SH-SY5Y (cell line): ENCODE results near the gene CAMTA1.

Experiments
- GATA2 ChIP-seq: IDR thresholded peaks from 2 replicates; pipeline ENCODE4 v1.6.1; 2011; ENCODE audit warnings: mild to moderate bottlenecking, low read depth, low read length
- GATA3 ChIP-seq: IDR thresholded peaks from 2 replicates; pipeline ENCODE4 v1.6.1; 2011; ENCODE audit warnings: low read depth, mild to moderate bottlenecking, low read length, moderate library complexity

Gene CAMTA1

GRCh38 chr1:6790146-6790545 is 4.9 kb downstream of the CAMTA1 start:
- TF ChIP-seq GATA3 (no peak), GATA2 (no peak)

GRCh38 chr1:6794164-6794563 is 8.9 kb downstream of the CAMTA1 start:
- TF ChIP-seq GATA3 (peak; percentile 59), GATA2 (no peak)

GRCh38 chr1:6795203-6795602 is 9.9 kb downstream of the CAMTA1 start:
- TF ChIP-seq GATA3 (no peak), GATA2 (no peak)

- no peak; the same call in 1 of the 2 replicates for TF ChIP-seq GATA3
- TF ChIP-seq GATA2 = no peak
Observed at GRCh38 chr1:6795661-6796060, 10.4 kb downstream of the CAMTA1 start.

- TF ChIP-seq GATA3 (peak; percentile 7; the same call in 1 of the 2 replicates), GATA2 (no peak)
Observed at GRCh38 chr1:6796095-6796494, 10.8 kb downstream of the CAMTA1 start.

GRCh38 chr1:6799499-6799898 is 14.2 kb downstream of the CAMTA1 start:
- TF ChIP-seq GATA3 (no peak), GATA2 (no peak)

GRCh38 chr1:6800745-6801144 is 15.5 kb downstream of the CAMTA1 start:
- no peak for TF ChIP-seq GATA3
- no peak for TF ChIP-seq GATA2

GRCh38 chr1:6801199-6801598 is 15.9 kb downstream of the CAMTA1 start:
- TF ChIP-seq GATA3 (no peak), GATA2 (no peak)

GRCh38 chr1:6801966-6802365 is 16.7 kb downstream of the CAMTA1 start:
- no peak for TF ChIP-seq GATA3
- TF ChIP-seq GATA2 = no peak

- TF ChIP-seq GATA3 = no peak
- no peak for TF ChIP-seq GATA2
Observed at GRCh38 chr1:6802454-6802853, 17.2 kb downstream of the CAMTA1 start.

- no peak for TF ChIP-seq GATA3
- TF ChIP-seq GATA2 = no peak
Observed at GRCh38 chr1:6802893-6803292, 17.6 kb downstream of the CAMTA1 start.

- TF ChIP-seq GATA2 (no peak), GATA3 (no peak)
Observed at GRCh38 chr1:6803357-6803756, 18.1 kb downstream of the CAMTA1 start.

- TF ChIP-seq GATA2 (no peak), GATA3 (no peak)
Observed at GRCh38 chr1:6805004-6805416, 19.8 kb downstream of the CAMTA1 start.

- TF ChIP-seq GATA3 = no peak
- no peak for TF ChIP-seq GATA2
Observed at GRCh38 chr1:6807782-6808181, 22.5 kb downstream of the CAMTA1 start.

GRCh38 chr1:6809461-6809860 is 24.2 kb downstream of the CAMTA1 start:
- TF ChIP-seq GATA2 (no peak), GATA3 (no peak)

- TF ChIP-seq GATA3 = no peak
- TF ChIP-seq GATA2 = no peak
Observed at GRCh38 chr1:6811583-6811982, 26.3 kb downstream of the CAMTA1 start.

- TF ChIP-seq GATA2 (no peak), GATA3 (no peak)
Observed at GRCh38 chr1:6813165-6813564, 27.9 kb downstream of the CAMTA1 start.
